KG1 (cell line): Measurements from ENCODE around the gene PRF1.
A peak's percentile ranks its signal among the peaks of the same experiment; 100 is the strongest.

Experiments
- DNase-seq: peaks from one replicate; lab custom pipeline; 2025; lab: John Stamatoyannopoulos, UW

Gene PRF1

DNA sequence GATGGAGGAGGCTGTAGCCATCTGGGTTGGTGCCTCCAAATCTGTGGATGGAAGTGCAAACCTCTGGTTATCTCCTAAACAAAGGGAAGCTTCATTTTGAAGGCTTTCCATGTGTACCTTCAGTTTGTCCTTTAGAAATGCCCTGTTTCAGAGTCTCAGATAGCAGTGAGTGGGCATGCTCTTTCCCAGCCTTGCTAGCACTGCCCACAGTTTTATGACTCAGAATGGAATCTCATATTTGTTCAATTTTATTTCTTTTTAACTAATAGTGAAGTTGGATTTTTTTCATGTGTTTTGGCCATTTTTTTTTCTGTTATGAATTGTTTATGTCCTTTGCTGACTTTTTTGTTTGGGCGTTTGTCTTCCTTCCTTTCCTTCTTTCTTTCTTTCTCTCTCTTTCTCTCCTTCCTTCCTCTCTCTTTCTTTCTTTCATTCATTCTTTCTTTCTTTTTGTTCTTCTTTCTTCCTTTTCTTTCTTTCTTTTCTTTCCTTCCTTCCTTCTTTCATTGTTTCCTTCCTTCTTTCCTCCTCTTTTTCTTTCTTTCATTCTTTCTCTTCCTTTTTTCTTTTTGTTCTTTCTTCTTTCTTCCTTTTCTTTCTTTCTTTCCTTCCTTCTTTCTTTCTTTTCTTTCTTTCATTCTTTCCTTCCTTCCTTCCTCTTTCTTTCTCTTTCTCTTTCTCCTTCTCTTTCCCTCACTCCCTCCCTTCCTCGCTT lies 25.6 kb downstream of the PRF1 start:
- no peak for DNase-seq

DNA sequence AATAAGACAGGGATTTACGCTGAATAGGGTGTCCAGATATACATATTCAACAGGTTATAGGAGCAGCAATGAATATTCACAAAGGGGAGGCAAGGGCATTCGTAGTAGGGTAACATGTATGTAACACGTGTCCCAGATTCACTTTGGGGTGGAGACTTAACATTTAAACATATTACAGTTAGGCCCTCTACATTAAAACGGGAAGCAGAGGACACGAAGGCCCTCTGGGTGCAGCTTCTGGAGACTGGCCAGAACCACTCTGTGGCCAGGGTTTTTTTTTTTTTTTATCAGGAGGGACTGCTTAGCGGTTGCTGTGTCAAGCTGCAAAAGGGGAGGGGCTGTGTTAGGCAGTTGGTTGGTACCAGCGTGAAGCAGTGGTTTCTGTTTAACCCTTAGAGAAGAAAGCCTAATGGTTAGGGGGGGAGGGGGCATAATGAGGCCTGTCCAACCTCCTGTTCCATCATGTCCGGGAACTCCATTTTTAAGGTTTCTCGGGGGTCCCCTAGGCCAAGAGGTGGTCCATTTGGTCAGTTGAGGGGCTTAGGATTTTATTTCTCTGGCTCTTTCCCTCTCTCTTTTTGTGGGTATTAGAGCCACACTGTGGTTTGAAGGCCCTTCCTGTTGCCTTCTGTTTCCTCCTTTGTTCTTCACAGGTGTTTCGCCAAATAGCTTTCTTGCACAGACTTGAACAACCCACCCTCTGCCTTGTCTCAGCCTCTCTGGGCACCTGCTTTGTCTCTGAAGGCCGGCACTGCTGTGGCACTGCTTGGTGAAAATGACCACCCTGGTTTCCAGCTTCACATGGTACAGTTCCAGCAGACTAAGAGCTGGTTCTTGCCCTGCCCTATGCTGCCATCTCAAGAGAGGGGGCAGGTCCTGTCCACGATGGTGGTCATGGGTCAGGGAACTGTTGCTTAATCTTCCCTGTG lies 26.4 kb downstream of the PRF1 start:
- peak; percentile 84 for DNase-seq

- no peak for DNase-seq
Measured at GRCh38 chr10:70575486-70575873, 27.1 kb downstream of the PRF1 start.

GRCh38 chr10:70573599-70574506 lies 28.7 kb downstream of the PRF1 start:
- no peak for DNase-seq

DNA sequence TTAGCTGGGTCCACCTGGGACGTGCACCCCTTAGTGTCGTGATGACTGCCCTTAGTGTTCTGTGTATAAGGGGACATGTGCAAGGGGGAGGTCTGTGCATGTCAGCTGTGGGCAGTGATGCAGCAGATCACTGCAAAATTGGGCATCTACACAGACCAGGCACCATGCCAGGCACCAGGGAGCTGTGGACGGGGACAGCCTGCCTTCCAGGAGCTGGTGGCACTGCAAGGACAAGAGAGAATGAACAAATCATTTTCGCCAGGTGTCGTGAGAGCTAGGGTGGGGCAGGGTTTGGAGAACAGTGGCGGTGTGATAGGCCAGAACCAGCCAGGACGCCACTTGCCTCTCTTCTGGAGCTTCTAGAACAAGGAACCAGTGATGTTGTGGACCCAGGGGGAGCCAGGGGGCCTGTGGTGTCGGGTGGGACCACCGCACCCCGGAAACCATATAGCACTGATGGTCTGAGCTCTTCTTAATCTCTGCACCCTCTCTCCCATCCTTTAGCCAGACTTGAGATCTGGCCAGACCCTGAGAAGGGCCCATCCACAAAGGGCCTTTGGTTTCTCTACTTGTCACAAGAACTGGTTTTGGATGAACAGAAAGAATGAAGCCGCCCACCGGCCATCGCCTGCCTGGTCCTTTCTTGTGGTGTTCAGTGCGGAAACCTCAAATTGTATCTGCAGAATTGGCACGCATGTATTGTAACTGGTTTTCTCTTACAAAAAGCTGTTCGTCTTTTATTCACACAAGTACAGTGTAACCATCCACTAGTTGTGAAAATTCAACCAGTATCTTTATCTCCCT lies 30.7 kb downstream of the PRF1 start:
- DNase-seq, result no peak

- DNase-seq, result no peak
Measured at GRCh38 chr10:70571236-70571635, 31.3 kb downstream of the PRF1 start.

DNA sequence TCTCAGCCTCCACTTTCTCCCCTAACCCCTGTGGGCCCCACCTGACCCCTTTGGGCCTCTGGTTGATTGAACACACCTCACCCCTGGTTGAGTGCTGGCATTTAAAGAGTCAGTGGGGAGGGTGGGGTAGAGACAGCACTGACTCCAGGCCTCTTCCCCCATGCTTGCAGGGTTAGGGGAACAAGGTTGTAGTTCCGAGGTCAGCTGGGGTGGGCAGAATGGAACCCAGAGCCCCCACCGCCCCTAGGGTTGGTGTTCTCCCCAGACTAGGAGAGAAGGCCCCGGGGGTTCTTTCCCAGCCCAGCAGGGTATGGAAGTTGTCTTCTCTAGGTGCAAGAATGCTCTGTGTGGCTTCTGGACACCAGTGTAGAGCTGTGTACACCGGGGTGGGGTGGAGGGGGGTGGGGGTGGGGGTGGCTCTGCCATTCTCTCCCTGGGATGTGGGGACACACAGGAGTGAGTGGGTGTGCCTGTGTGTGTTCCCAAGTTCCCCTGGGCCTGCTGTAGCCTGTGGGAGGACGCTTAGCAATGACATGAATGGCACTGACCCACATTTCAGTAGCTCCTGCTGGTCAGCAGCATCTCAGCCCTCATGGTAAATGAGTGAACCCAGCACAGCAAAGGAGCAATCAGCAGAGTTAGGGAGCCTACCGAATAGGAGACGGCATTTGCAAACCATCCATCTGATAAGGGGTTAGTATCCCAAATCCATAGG lies 33.6 kb downstream of the PRF1 start:
- no peak for DNase-seq

- no peak for DNase-seq
Measured at GRCh38 chr10:70568113-70568512, 34.4 kb downstream of the PRF1 start.

- DNase-seq, result no peak
Measured at GRCh38 chr10:70567603-70568002, 34.9 kb downstream of the PRF1 start.

DNA sequence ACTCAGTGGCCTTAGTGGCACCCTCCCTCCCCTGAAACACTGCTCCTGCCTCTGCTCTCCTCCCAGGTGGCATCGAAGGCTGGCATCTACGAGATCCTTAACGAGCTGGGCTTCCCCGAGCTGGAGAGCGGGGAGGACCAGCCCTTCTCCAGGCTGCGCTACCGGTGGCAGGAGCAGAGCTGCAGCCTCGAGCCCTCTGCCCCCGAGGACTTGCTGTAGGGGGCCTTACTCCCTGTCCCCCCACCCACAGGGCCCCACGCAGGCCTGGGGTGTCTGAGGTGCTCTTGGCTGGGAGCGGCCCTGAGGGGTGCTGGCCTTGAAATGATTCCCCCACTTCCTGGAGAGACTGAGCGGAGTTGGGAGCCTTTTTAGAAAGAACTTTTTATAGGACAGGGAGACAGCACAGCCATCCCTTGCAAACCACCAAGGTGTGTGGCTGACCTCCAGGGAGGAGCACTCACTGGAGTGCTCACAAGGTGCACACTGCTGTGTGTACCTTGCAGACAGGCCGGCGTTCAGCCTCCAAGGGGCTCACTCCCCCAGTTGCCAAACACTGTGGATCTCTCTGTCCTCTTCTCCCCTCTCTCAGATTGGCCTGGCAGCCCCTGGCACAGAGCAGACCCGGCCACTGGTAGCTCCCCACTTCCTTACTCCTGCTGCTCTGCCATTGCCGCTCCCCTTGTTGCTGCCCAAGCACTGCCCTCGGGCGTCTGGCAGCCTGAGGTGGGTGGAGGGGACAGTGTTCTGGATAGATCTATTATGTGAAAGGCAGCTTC lies 35.8 kb downstream of the PRF1 start:
- no peak for DNase-seq

- DNase-seq, result no peak
Measured at GRCh38 chr10:70565556-70566514, 36.7 kb downstream of the PRF1 start.

DNA sequence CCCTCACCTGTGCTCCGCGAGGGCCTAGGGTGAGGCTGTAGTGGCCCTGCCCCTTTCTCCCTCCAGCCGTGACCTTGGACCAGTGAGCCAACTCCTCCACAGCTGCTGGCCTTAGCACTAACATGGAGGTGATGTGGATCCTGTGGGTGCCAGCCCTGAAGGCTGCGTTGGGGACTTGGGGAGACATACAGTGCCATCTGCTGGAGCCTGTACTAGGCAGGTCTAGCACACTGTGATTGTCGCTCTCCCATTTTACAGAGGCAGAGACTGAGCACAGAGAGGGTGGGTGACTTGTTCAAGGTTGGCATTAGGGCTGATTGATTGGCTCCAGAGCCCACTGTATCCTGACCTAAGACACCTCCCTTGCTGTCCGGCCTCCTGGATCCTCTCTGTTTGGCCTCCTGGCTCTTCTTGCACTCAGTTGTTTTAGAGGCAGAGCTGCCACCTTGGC lies 37.6 kb downstream of the PRF1 start:
- DNase-seq, result no peak

- DNase-seq, result no peak
Measured at GRCh38 chr10:70564113-70564725, 38.3 kb downstream of the PRF1 start.

GRCh38 chr10:70563230-70563629 lies 39.3 kb downstream of the PRF1 start:
- no peak for DNase-seq

- no peak for DNase-seq
Measured at GRCh38 chr10:70562036-70562755, 40.3 kb downstream of the PRF1 start.

DNA sequence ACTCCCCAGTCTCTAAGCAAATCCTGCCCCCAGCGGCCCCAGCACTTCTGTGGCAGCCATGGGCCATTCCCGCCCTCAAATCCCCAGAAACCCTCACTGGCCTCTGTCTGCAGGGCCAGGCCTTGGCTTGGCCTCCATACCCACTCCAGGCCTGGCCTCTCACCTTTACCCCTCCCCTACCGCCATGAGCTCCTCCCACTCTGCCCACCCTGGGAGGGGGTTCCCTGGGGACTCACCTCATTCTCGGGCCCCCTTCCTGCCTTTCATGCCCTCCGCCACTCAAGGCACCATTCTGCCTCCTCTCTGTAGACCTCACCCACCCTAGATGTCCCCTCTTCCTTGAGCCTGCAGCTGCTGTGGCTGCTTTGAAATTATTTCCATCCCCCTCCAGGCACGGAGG lies 41.0 kb downstream of the PRF1 start:
- DNase-seq, result no peak

DNA sequence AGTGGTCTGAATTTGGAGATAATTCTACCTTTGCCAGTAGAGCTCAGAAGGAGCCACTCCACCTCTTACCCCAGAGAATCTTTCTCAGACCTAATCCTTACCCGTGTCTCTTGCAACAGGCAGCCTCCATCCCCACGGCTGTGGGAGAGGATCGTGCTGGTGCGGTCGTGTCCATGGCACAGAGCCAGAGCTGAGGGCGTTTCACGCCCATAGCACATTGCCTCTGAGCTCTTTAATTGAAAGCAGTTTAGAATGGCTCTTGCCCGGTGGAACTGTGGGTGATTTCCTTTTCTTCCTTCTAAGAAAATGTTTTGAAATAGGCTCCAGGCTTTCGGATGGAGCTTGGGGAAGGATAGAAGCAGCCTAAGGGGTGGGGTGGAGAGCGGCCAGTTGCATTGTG lies 41.5 kb downstream of the PRF1 start:
- no peak for DNase-seq

GRCh38 chr10:70560511-70560941 lies 42.0 kb downstream of the PRF1 start:
- no peak for DNase-seq
